Measurements from ENCODE around the gene PAX1.

GRCh38 chr20:21762646-21763045, 57.2 kb downstream of the PAX1 start:
- no peak for TF ChIP-seq CTCF (IDR thresholded peaks at IDR 0.05; ENCODE audit: low read length)
- TF ChIP-seq EZH2 (IDR thresholded peaks at IDR 0.05; ENCODE audit: borderline replicate concordance, low read length) = no peak
